ENCODE data around the gene SIGLECL1.

SIGLECL1 gene

DNA sequence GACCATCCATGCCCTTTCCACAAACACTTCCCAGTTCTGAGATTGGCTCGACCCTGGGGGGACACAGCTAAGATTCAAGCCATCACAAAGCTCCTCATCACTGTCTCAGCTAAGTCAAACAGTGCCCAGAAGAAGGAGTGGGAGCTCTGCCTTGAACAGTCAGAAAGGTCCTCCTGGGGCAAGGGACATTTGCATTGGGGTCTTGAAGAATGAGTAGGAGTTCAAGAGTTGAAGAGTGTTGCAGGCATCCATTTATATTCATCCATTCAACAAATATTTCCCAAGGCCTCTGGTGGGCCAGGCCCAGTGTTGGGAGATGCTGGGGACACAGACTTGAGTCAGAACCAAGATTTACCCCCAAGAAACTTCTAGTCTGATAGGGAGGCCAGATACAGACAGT lies 67.1 kb downstream of the SIGLECL1 start:
- Histone ChIP-seq H3K27me3 (replicated peaks; ENCODE audit: control insufficient read depth, insufficient read depth, low read length) (no peaks in the 10 kb centered on the region; the same call in 1 of the 2 replicates), H3K4me3 (replicated peaks; ENCODE audit: low read depth, low read length) (no peak overlapping the region), H3K36me3 (ENCODE audit: control insufficient read depth, insufficient read depth, low read length) (no peaks in the 10 kb centered on the region)
- no peak for TF ChIP-seq CTCF (IDR thresholded peaks at IDR 0.05; ENCODE audit: insufficient read depth, low read length, poor library complexity, severe bottlenecking)
- no peak for DNase-seq (ENCODE audit: extremely low read depth, insufficient read length)
